ENCODE data around the gene HGFAC. TPM values are rescaled to one million over a fixed set of nuclear protein-coding genes. Genes with fewer than 3 reads are reported as not detected.

Gene HGFAC
- total and polyA plus RNA-seq, 4 donors: 0.24 to 2.6 (median 0.37) TPM

GRCh38 chr4:3426465-3427133 lies 15.2 kb upstream of the HGFAC start:
- TF ChIP-seq CTCF (IDR thresholded peaks at IDR 0.05; ENCODE audit: control extremely low read depth, extremely low read depth): no peak
- Histone ChIP-seq H3K4me1 (ENCODE audit: control insufficient read depth in 5 of 5, insufficient read depth in 5 of 5, low read length in 5 of 5) (no peaks in the 10 kb centered on the region), H3K9me3 (ENCODE audit: control insufficient read depth in 4 of 4, insufficient read depth in 3 of 4, low read length in 3 of 4) (no peaks in the 10 kb centered on the region), H3K36me3 (ENCODE audit: control insufficient read depth in 4 of 4, insufficient read depth in 4 of 4, low read length in 4 of 4) (peaks cover 0 to 64% (median 22%) of the 10 kb centered on the region in 4 donors), H3K9ac (ENCODE audit: insufficient read depth in 1 of 2, low read length in 2 of 2) (no peak overlapping the region), H3K27ac (ENCODE audit: low read depth in 1 of 2, low read length in 1 of 2) (no peak overlapping the region), H3K27me3 (ENCODE audit: control insufficient read depth in 3 of 3, insufficient read depth in 3 of 3, low read length in 2 of 3) (no peaks in the 10 kb centered on the region), H3K4me3 (no peak overlapping the region)
- WGBS, 2 donors: 90 to 92% methylated on average over 24 of the region's 24 CpGs
- DNase-seq (no peak), ATAC-seq (ENCODE audit: insufficient read depth, low FRiP score) (no peak)

GRCh38 chr4:3427134-3427476 lies 14.7 kb upstream of the HGFAC start:
- no peak for TF ChIP-seq CTCF (IDR thresholded peaks at IDR 0.05; ENCODE audit: control extremely low read depth, extremely low read depth)
- Histone ChIP-seq H3K27ac (ENCODE audit: low read depth in 1 of 2, low read length in 1 of 2) (no peak overlapping the region), H3K27me3 (ENCODE audit: control insufficient read depth in 3 of 3, insufficient read depth in 3 of 3, low read length in 2 of 3) (no peaks in the 10 kb centered on the region), H3K36me3 (ENCODE audit: control insufficient read depth in 4 of 4, insufficient read depth in 4 of 4, low read length in 4 of 4) (peaks cover 0 to 64% (median 22%) of the 10 kb centered on the region in 4 donors), H3K9me3 (ENCODE audit: control insufficient read depth in 4 of 4, insufficient read depth in 3 of 4, low read length in 3 of 4) (no peaks in the 10 kb centered on the region), H3K4me1 (ENCODE audit: control insufficient read depth in 5 of 5, insufficient read depth in 5 of 5, low read length in 5 of 5) (no peaks in the 10 kb centered on the region), H3K9ac (ENCODE audit: insufficient read depth in 1 of 2, low read length in 2 of 2) (no peak overlapping the region), H3K4me3 (no peak overlapping the region)
- no peak for ATAC-seq (ENCODE audit: insufficient read depth, low FRiP score)
- whole genome bisulfite sequencing, 2 donors: 94 to 97% methylated on average over 9 of the region's 9 CpGs
- DNase-seq: no peak

GRCh38 chr4:3427706-3428446 lies 13.9 kb upstream of the HGFAC start:
- Histone ChIP-seq H3K9ac (ENCODE audit: insufficient read depth in 1 of 2, low read length in 2 of 2) (no peak overlapping the region), H3K9me3 (ENCODE audit: control insufficient read depth in 4 of 4, insufficient read depth in 3 of 4, low read length in 3 of 4) (no peaks in the 10 kb centered on the region), H3K4me1 (ENCODE audit: control insufficient read depth in 5 of 5, insufficient read depth in 5 of 5, low read length in 5 of 5) (no peaks in the 10 kb centered on the region), H3K27me3 (ENCODE audit: control insufficient read depth in 3 of 3, insufficient read depth in 3 of 3, low read length in 2 of 3) (no peaks in the 10 kb centered on the region), H3K27ac (ENCODE audit: low read depth in 1 of 2, low read length in 1 of 2) (no peak overlapping the region), H3K36me3 (ENCODE audit: control insufficient read depth in 4 of 4, insufficient read depth in 4 of 4, low read length in 4 of 4) (peaks cover 0 to 65% (median 19%) of the 10 kb centered on the region in 4 donors), H3K4me3 (no peak overlapping the region)
- DNase-seq (no peak), ATAC-seq (ENCODE audit: insufficient read depth, low FRiP score) (no peak)
- no peak for TF ChIP-seq CTCF (IDR thresholded peaks at IDR 0.05; ENCODE audit: control extremely low read depth, extremely low read depth)
- WGBS, 2 donors: 93 to 95% methylated on average over 17 of the region's 17 CpGs

All from lung (tissue), 12 donors.